GM21717 (cell line): ENCODE measurements around the gene PLOD2.

Experiments used
- ATAC-seq: cut with Tn5 transposase; IDR thresholded peaks from one replicate; pipeline ENCODE4 v1.9.1; 2021; ENCODE audit warnings: mild to moderate bottlenecking, moderate library complexity; ENCODE audit not compliant: unreplicated experiment

The PLOD2 gene

DNA sequence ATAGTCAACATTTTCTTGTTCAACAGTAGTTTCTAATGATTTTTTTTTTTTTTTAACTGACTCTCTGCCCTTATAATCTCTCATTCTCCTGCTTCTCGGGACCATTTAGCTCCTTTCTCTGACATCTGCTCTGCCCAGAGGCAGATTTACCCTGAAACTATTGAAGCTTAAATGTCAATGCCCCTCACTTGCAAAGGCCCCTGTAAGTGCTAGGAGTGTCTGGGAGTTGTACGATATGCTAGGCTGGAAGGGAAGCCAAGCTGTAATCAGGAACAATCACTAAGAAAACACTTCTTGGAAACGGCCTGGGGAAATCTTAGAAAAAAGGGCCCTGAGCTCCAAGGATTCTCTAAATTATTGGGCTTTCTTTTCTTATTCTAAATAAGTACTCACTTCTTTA lies 5.8 kb upstream of the PLOD2 start:
- no peak for ATAC-seq

DNA sequence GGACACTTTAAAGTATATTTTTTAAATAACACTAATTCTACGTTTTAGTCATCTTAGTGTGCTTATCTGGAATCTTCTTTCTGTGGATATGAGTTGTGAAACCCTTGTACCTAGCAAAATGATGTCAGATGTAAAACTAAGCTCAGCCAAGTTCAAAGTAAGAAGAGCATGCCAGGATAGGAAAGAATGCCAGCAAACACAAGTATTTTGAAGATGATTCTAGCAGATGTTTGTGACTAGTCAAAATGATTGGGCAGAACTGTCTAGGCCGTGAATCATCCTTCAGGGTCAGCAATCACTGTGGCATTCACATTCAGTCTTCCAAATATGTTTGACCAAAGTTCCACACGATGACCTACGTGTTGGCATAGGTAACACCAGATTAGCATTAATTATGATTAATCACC lies 5.4 kb upstream of the PLOD2 start:
- no peak for ATAC-seq

DNA sequence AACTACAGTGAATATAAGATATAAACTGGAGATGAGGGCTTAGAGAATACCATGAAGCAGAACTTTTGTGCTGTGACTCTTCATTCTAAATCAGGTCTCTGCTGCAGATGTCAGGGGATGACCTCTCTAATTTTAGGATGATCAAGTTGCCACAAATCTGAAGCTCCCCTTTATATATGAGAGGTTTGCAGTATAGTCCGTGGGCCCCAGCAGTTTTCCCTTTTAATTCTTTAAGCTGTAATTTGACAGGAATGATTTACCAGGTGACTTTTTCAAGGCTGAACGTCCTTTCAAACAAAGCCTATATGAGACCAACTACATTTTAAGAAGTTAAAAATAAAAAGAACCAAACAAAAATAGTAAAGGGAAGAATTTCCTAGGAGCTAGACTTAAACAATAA lies 4.9 kb upstream of the PLOD2 start:
- ATAC-seq = no peak

DNA sequence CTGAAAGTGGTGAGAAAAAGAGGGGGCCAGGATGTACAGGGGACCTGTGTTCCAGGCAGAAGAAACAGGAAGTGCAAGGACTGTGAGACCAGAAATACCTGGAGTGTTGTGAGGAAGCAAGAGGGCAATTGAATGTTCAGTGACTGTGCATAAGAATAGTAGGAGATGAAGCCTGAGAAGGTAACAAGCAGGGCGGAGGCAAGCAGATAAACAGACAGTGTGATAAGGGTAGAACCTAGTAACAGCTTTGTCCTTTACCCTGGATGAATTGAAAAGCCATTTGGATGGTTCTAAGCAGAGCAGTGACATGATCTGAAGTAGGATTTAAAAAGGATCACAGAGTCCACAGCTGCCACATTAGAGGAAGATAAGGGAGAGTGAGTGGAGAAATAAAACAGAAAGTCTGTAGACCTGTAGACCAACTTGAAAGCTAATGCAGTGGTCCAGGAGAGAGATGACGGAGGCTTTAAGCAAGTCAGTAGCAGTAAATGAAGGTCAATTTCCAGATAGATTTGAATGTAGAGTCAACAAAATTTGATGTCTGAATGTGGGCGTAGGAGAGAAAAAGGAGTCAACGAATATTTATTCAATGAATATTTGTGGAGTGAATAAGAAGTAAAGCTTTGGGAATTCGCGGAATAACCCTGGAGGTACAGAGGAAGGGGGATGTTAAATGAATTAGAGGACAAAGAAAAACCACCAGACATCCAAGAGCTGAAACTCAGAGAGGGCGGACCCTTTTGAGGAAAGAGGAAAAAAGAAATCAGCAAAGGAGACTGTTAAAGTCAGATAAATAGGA lies 4.2 kb upstream of the PLOD2 start:
- no peak for ATAC-seq

DNA sequence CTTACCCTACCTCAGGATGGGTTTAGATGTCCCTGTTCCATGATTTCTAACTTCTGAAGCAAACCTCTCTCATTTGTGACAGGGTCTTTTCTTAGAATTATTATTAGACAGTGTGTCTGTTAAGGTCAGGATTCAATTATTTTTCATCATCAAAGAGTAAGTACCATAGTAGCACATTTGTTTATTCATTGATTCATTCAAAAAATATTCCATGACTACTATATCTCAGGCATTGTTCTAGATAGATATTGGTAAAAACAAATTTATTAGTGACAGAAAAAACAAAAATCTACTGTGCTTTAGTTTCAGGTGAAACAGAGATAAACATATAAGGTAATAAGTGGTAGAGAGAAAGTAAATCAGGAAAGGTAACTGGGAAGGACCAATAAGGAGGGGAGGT lies 3.5 kb upstream of the PLOD2 start:
- no peak for ATAC-seq

DNA sequence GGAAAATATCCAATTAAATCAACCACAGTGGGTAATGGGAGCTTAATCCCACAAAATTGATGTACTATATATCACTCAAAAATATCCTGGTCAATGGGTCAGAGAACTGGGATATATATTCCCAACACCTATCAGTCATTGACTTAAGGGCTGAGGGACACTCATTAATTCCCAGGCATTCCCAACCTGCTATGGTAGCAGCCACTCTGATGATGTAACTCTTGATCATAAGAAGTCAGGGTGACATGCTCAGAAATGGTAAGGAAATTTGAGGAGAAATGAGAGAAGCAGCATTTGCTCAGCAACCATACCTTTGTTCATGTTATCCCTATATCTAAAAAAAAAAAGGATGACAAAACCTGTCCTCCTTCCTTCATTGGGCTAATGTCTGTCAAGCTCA lies 3.1 kb upstream of the PLOD2 start:
- ATAC-seq = no peak

DNA sequence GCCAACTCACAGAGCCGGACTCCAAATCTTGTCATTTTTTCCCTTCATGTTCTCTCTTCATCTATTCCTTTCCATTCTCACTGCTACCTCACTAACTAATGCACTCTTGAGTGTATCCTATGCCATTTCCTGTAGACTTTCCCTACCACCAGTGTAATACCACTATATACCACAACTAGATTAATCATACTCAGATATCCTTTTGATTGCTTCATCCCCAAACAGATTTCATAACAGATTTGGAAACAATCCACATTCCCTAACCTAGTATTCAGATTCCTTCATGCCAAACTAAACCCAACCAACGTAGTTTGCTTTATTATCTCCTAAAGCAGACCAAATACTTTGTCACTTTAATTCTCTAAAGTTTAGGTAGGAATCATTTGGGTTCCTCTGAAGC lies 2.6 kb upstream of the PLOD2 start:
- no peak for ATAC-seq

DNA sequence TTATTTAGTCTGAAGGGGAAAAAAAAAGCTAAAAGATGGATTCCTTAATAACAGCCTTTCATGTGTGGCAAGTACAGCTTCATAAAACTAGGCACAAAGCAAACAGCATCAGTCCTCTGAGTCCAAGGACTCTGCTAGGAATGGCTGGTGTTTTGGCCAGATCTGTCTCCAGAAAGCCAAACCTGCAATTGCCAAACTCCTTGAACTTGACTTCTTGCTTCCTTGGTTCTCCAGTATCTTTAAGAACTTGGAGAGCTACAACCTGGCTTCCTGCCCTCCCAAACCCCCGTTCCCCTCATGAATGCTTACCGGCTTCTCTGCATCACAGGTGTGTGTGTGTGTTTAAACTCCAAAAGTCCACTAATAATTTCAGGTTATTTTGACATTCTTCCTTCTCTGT lies 1.6 kb upstream of the PLOD2 start:
- ATAC-seq = no peak

DNA sequence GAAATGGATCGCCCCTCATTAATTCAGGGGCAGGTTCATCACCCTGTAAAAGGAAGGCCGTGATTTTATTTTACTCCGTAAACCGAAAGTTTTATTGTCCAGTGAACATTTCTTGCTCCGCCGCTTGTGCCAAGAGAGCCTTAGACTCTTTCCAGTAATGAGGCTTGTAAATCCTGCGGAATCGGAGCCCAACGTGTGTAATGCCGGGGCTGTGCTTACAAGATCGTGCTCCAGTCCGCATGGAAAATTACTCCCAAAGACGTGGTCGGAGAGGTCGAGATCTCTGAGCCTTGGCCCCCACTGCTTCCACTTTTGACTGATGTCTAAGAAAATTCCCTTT lies 649 bp upstream of the PLOD2 start:
- ATAC-seq = no peak

DNA sequence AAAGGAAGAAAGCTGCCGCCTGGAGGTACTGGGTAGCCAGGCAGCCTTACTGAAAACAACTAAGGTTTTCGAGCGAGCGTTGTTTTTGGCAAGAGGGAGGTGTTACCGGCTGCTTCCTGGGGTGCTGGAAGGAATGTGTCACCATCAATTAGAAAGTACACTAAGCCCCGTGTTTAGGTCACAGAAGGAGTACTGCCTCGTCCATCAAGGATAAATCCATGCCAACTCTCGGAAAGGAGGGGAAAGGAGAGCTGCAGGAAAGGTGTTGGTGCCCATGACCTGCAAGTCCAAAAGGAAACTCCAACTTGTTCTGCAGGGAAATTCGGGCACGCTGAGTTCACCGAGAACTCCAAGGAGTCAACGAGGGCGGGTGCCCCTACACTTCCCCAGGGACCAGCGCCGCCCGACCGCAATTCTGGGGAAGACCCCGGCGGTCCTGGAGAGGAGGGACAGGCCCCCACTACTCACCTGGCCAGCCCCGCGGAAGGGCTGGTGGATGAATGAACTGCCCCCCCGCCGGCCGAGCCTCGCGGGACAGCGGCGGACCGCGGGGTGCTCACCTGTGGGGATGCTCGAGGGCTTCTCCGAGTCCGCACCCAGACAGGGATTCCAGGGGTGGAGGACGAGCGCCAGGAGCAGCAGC lies 542 bp downstream of the PLOD2 start:
- no peak for ATAC-seq

DNA sequence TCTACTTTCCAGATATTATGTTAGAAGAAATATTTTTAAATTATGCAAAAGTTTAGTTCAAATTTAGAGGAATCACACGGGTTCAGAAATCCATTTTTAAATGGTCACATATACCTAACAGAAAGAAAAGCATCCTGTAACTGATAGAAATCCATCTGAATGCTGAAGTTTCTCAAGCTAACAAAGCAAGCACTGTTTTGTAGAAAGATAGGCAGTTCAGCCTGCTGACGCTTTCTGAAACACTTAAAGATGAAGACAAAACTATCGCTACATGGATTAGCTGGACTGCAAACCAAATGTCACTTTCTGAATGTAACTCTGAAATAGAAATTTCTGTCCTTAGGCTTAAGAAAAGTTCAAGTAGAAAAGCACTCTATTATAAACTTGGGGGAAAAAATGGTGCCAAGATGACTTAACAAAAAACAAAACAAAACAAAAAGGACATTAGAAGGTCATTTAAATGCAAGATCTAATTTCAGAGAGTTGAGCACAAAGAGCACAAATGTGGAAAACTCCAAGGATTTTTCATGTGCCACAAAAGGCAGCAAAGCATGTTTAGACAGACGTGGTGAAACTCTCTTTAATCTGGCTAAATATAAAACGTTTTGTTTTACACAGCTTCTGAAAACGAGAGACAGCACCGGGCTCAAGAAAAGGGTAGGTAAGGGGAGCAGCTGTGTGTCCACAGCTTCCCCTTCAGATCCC lies 1.2 kb downstream of the PLOD2 start:
- no peak for ATAC-seq

DNA sequence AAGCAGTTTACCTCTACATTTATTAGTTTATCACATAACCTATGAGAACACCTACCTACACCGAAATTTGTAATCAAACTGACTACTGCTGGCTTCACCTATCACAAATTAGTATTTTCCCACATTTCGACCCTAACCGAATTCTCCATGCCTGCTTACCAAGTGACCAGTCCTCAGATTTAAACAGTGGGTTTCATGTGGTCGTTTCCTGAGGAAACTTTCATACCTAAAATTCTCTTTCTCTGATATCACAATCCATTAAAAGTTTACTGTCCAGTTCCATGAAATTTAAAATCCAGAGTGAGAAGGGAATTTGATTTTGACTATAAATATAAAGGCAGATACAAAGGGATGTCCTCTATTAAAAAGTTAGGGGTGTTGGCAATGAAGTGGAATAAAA lies 1.9 kb downstream of the PLOD2 start:
- ATAC-seq = no peak

DNA sequence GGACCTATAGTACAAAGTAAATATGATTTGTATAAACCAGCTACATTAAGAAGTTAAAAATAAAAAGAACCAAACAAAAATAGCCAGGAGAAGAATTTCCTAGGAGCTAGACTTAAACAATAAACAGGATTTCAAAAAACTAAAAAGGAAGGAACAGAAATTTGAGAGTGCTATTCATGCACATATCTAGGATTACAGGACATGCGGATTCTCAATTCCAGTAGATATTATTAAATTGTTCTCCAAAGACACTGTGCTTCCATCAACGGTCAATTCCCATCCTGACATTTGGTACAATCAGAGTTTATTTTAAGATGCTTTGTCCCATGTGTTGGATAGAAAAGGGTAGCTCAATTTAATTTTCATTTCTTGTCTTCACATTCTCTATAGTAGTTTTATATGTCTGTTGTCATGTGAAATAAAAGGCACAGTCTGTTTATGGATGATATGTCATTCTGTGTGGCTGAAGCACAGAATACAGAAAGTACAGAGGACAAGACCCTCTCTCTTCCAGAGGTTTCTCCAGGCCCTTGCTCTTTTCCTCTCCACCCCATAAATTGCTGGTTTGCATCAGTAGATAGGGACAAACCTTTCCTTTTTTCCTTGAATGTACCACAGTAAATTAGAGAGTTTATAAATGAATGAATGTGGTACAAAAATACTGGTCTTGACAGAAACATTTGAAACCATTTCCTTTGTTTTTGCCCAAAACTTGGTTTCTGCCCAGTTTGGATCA lies 3.5 kb downstream of the PLOD2 start:
- ATAC-seq = no peak

DNA sequence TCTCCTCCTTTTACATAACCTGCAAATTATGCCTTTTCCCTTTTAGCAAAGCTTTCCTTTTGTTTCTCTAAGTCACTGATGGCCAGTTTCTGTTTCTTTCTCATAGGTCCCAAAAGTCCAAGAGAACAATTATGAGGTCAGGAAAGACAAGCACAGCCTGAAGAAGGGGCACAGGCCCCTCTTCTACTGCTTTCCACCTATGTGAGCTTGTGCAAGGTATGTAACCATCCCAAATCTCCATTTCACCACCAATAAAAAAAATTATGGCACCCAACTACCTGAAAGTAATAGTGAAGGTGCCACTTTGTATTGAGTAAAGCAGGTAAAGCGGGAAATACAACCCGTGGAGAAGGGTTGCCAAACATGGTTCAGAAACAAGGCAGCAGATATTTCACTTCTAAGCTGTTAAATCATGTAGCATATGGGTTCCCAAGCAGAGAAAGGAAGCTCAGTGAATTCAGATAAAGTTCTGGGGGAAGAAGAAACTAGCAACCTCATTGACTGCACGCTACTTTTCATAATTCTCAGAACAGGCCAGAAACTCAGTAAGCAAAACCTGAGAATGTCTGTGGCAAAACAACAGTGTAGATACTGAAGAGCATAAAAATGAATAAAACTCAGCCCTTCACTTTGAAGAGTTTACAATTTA lies 4.2 kb downstream of the PLOD2 start:
- ATAC-seq = no peak

DNA sequence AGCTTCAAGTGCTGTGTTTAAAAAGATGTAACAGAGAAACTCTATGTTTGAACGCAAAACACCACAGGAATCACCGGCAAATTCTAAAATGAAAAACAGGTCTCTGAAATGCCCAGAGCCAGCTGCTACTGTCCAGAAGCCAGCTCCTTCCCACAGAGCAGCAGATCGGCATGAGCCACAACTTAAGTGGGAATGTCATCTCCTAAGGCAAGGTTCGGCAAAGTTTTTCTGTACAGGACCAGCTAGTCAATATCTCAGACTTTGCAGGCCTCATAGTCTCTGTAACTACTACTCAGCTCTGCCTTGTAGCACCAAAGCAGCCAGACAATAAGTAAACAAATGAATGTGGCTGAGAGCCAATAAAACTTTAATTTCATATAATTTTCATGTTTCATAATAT lies 4.9 kb downstream of the PLOD2 start:
- no peak for ATAC-seq

DNA sequence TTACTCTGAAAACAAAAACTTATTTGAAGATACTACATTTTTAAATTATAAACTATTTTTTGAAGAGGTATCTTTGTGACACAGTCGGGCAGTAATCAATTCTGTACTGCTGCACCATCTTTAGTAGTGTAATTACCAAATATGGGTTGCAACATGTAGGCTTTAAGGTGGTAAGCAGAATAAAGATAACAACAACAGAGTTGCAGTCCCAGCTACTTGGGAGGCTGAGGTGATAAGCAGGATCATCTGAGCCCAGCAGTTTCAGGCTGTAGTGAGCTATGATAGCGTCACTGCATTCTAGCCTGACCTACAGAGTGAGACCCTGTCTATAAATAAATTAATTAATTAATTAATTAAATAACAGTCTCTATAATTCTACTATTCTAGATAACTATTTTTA lies 6.0 kb downstream of the PLOD2 start:
- ATAC-seq = no peak

DNA sequence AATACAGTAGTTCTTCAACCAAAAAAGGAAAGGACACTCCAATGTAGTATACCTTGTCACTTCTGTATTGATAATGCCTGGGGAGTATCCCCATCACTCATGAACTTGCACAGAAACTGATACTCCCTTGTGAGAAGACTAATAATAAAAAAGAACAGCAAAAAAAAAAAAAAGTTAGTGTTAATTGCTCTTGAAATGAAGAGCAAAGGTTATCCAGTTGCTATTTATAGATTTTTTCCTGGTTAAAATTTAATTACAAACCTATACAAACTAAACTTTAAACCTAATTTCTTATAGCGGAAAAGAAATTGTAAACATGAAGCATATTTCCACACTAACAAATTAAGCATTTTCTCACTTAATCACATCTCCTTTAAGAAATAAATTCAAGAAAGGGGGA lies 6.7 kb downstream of the PLOD2 start:
- ATAC-seq = no peak

DNA sequence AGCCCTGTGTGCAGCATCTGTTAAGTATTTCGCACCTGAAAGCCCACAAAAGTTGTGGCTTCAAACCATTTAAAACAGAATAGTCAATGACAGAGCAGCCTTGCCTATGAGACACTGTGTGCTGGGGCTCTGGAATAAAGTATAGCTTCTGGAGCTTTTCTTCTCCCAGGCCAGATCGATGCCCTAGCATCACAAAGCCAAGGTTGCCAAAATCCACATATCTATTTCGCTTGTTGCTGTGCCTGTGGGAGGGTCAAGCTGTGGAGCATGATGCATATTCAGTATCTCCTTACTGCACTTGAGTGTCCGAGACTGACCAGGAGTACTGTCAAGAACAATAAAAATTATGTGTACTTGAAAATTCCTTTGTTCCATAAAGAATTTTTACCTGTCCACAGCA lies 7.6 kb downstream of the PLOD2 start:
- ATAC-seq = no peak

DNA sequence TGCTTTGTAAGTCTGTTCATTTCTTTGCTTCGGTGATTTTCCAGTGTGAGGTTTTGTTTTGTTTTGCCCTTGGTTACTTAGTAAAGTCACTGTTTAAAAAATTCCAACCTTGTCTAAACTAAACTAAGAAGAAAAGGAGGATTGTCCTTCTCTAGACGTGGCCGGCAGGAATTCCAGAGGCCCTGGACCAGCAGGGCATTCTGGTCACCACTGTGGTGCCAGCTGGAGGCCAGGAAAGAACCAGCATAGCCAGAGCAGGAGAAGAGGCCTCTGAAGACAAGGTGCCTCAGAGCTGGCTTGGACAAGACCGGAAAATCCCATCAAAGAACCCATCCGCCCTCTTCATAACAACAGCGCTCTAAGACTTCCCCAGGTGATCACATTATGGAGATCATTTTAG lies 8.2 kb downstream of the PLOD2 start:
- ATAC-seq = no peak

DNA sequence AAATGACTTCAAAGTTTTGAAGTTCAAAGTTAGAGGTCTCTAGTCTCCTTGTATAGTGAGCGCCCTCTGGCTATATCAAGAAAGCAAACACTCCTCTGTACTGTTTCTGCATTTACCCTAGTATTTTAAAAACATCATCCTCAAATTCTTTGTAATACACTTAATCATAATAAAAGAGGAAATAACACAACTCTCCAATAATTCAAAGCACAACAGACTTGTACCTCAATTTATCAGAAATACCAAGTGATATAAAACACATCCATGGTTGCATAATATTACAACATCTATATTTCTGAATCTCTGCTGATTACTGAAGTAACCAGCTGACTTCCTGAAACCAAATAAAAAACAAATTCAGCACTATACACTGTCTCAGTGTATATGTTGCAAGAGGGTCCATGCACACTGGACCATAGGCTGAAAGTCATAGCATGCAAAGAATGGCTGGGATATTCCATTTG lies 12.5 kb downstream of the PLOD2 start:
- ATAC-seq = no peak

DNA sequence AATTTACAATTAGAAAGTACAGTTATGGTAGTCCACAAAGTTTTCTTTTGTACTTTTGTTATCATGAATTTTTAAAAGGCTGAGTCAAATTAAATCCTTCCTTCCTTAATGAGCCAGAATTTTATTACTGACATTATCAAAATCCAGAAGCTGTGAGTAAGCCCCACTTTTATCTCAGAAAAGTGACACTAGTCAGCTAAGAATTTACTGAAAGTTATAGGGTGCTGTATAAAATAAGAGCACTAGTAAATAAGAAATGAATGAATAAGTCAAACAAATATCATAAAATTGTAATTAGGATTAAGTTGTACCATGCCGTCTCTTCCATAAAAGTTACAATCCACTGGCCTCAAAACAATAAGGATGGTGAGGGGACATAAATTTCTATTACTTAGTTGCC lies 15.3 kb downstream of the PLOD2 start:
- ATAC-seq = no peak
